Upper lobe of left lung (tissue), 6 donors: Measurements from ENCODE around the gene DGKI. TPM values are rescaled to one million over a fixed set of nuclear protein-coding genes. Genes with fewer than 3 reads are reported as not detected.

ENCODE experiments used
- ATAC-seq, 2 donors: fragments of 200-7000 bp; cut with Tn5 transposase; one replicate each; pipeline ENCODE4 v1.9.1; 2022; ENCODE audit warnings: mild to moderate bottlenecking in 2 of 2, moderate library complexity in 2 of 2; ENCODE audit not compliant: low FRiP score in 2 of 2
- DNase-seq, 2 donors: peaks; one replicate each; pipeline ENCODE4 v3.0.0-alpha.2; 2019 to 2020
- H3K27ac ChIP-seq, 4 donors: fragments of 200-600 bp; sonication (generic); one replicate each; pipeline ENCODE4 v1.5.1; 2016 to 2019
- H3K27me3 ChIP-seq, 4 donors: fragments of 200-600 bp; sonication (generic); one replicate each; pipeline ENCODE4 v1.5.1; 2017 to 2019
- H3K36me3 ChIP-seq, 4 donors: fragments of 200-600 bp; sonication (generic); one replicate each; pipeline ENCODE4 v1.5.1; 2016 to 2019
- H3K4me1 ChIP-seq, 4 donors: fragments of 200-600 bp; sonication (generic); one replicate each; pipeline ENCODE4 v1.5.1; 2018 to 2019
- H3K4me3 ChIP-seq, 4 donors: fragments of 200-600 bp; sonication (generic); one replicate each; pipeline ENCODE4 v1.5.1; 2017 to 2019; ENCODE audit warnings: mild to moderate bottlenecking in 2 of 4, moderate library complexity in 1 of 4
- H3K9me3 ChIP-seq, 4 donors: fragments of 200-600 bp; sonication (generic); one replicate each; pipeline ENCODE4 v1.5.1; 2018 to 2019
- EP300 ChIP-seq, 4 donors: sonication (generic); formaldehyde crosslinking; IDR thresholded peaks; one replicate each; pipeline ENCODE4 v1.5.1; 2017; ENCODE audit warnings: antibody characterized with exemption in 4 of 4, control low read depth in 2 of 4
- POLR2A ChIP-seq, 4 donors: fragments of 450-650 bp; IDR thresholded peaks; one replicate each; pipeline ENCODE4 v1.5.1; 2016 to 2017; ENCODE audit warnings: antibody characterized with exemption in 4 of 4, mild to moderate bottlenecking in 2 of 4
- POLR2AphosphoS5 ChIP-seq, 2 donors: sonication (generic); formaldehyde crosslinking; IDR thresholded peaks; one replicate each; pipeline ENCODE4 v1.5.1; 2017; ENCODE audit warnings: antibody characterized with exemption in 2 of 2
- WGBS, 2 donors: methylation state at CpG; one replicate each; pipeline ENCODE4 v1.1.5; 2017 to 2018; 5-methylcytosine and 5-hydroxymethylcytosine counted together
- total RNA-seq, 6 donors: library from RNA; depleted of rRNA in 4 of 6; stranded (reverse); fragments of >200 nt in 4 of 6; gene quantifications; one replicate each; pipeline versions ENCODE4 v1.1.0 to v1.2.1, GENCODE V29; 2016 to 2021
- TF ChIP-seq, protein P1 (sequence below), 6 experiments: fragments of 450-650 bp in 4 of 6; fragments of 200-600 bp in 2 of 6; sonication (generic) in 2 of 6; IDR thresholded peaks; one replicate each; pipeline ENCODE4 v1.5.1; 2016 to 2019; ENCODE audit warnings: antibody characterized with exemption in 6 of 6
- donor health status: DM: no; HTN: no; CAD: no; lungs with moderate emphysema.
- donor health status: DM: no; HTN: yes; CAD: no; lungs with severe emphysema.

Gene DGKI
- total RNA-seq, 6 donors from 2014 or later, result under 0.01 to 4.5 (median 0.34) TPM; not detected in 1

- Histone ChIP-seq H3K27me3 (no peaks in the 10 kb centered on the region), H3K27ac (no peak overlapping the region), H3K4me3 (no peak overlapping the region), H3K9me3 (no peaks in the 10 kb centered on the region), H3K4me1 (no peaks in the 10 kb centered on the region), H3K36me3 (no peaks in the 10 kb centered on the region)
- WGBS, 2 donors, result 29 to 36% methylated on average over 4 of the region's 4 CpGs
- TF ChIP-seq POLR2AphosphoS5 (IDR thresholded peaks at IDR 0.05) (no peak), POLR2A (IDR thresholded peaks at IDR 0.05) (no peak), EP300 (IDR thresholded peaks at IDR 0.05) (no peak)
- TF ChIP-seq, protein P1, sequence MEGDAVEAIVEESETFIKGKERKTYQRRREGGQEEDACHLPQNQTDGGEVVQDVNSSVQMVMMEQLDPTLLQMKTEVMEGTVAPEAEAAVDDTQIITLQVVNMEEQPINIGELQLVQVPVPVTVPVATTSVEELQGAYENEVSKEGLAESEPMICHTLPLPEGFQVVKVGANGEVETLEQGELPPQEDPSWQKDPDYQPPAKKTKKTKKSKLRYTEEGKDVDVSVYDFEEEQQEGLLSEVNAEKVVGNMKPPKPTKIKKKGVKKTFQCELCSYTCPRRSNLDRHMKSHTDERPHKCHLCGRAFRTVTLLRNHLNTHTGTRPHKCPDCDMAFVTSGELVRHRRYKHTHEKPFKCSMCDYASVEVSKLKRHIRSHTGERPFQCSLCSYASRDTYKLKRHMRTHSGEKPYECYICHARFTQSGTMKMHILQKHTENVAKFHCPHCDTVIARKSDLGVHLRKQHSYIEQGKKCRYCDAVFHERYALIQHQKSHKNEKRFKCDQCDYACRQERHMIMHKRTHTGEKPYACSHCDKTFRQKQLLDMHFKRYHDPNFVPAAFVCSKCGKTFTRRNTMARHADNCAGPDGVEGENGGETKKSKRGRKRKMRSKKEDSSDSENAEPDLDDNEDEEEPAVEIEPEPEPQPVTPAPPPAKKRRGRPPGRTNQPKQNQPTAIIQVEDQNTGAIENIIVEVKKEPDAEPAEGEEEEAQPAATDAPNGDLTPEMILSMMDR (IDR thresholded peaks at IDR 0.05), result no peak
- DNase-seq (no peak), ATAC-seq (no peak)
Measured at GRCh38 chr7:137664846-137665245, 181.9 kb downstream of the DGKI start.

GRCh38 chr7:137661634-137662033 lies 185.1 kb downstream of the DGKI start:
- H3K27ac ChIP-seq, result no peak overlapping the region
- H3K4me3 ChIP-seq, result no peak overlapping the region
- DNase-seq (no peak), ATAC-seq (no peak)
- 76% methylated on average over 4 of the region's 4 CpGs for WGBS, 2 donors
- TF ChIP-seq POLR2A (IDR thresholded peaks at IDR 0.05) (no peak), EP300 (IDR thresholded peaks at IDR 0.05) (no peak), POLR2AphosphoS5 (IDR thresholded peaks at IDR 0.05) (no peak)
- TF ChIP-seq, protein P1 (IDR thresholded peaks at IDR 0.05), result no peak
- no peaks in the 10 kb centered on the region for H3K9me3 ChIP-seq
- no peaks in the 10 kb centered on the region for H3K27me3 ChIP-seq
- no peaks in the 10 kb centered on the region for H3K36me3 ChIP-seq
- H3K4me1 ChIP-seq, result peaks cover 0 to 3% (median 1%) of the 10 kb centered on the region in 4 donors

DNA sequence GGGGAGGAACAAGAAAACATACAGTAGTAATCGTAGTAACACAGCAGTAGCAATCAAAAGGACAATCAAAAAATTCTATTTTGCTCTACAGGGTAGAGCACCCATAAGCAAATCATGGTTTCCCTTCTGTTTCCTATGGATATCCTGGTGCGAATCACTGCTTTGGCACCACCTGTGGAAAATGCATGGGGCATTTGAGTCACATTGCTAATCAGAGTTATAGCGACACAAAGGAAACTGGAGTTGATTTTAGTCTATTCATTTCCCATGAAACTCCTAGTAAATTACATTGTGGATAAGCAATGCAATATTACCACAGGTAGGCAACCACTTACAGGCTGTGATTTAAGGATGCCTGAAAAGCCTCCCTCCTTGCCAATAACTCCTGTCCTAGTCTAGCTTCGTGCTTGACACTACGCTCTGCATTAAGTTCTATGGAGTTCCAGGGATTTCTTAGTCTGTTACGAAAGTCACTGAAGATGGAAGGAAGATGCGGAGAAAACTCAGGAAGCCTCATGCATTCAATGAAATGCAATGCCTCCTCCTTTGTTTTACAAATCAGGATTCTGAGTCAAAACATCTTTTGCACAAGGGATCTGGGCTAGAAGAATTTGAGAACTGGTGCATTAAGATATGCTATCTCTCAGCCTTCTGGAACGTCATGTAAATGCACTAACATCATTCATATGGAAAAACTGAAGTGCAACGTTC lies 188.4 kb downstream of the DGKI start:
- DNase-seq, result no peak
- no peak for TF ChIP-seq POLR2AphosphoS5 (IDR thresholded peaks at IDR 0.05)
- TF ChIP-seq POLR2A (IDR thresholded peaks at IDR 0.05), result no peak
- TF ChIP-seq, protein P1 (IDR thresholded peaks at IDR 0.05), result no peak
- no peak for TF ChIP-seq EP300 (IDR thresholded peaks at IDR 0.05)
- H3K36me3 ChIP-seq, result no peaks in the 10 kb centered on the region
- no peak overlapping the region for H3K27ac ChIP-seq
- no peaks in the 10 kb centered on the region for H3K9me3 ChIP-seq
- no peak for ATAC-seq
- H3K27me3 ChIP-seq, result no peaks in the 10 kb centered on the region
- WGBS, 2 donors, result 77% methylated on average over 9 of the region's 9 CpGs
- H3K4me3 ChIP-seq, result no peak overlapping the region
- H3K4me1 ChIP-seq, result peaks cover 0 to 6% (median 2%) of the 10 kb centered on the region in 4 donors

DNA sequence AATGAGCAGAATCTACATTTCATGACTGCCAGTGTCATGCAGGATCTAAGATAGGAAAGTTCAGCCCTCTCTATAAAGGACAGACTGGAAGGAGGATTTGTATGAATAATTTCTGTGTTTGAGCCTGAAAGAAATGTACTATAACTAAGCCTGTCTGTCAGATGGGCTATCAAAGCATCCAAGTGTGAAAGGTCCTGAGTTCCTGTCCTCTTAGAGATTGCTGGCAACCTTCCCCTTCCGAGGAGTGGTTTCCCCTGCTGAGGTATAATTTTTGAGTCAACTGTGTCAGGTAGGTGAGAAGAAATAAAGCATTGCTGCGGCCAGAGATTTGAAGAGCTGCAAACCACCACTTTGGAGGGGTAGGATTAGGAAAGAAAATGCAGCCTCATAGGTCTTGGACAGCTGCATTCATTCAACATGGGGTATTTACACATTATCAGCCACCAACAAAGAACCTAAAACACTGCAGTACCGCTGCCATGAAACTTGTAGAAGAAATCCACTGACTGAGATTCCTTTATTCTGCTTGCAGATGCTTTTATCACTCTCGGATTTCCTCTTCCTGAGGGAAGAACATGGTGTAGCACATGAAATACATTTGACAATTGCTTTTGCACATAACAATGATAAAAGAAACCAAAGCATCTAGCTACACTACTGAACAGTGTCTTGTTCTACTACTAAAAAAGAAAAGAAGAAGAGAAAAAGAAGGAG lies 189.1 kb downstream of the DGKI start:
- H3K36me3 ChIP-seq, result no peaks in the 10 kb centered on the region
- peaks cover 0 to 6% (median 2%) of the 10 kb centered on the region in 4 donors for H3K4me1 ChIP-seq
- no peak overlapping the region for H3K27ac ChIP-seq
- no peak overlapping the region for H3K4me3 ChIP-seq
- TF ChIP-seq, protein P1 (IDR thresholded peaks at IDR 0.05), result no peak
- no peak for TF ChIP-seq POLR2A (IDR thresholded peaks at IDR 0.05)
- no peak for TF ChIP-seq POLR2AphosphoS5 (IDR thresholded peaks at IDR 0.05)
- TF ChIP-seq EP300 (IDR thresholded peaks at IDR 0.05), result no peak
- DNase-seq, result no peak
- ATAC-seq, result no peak
- 67 to 71% methylated on average over 4 of the region's 4 CpGs for WGBS, 2 donors
- H3K9me3 ChIP-seq, result no peaks in the 10 kb centered on the region
- H3K27me3 ChIP-seq, result no peaks in the 10 kb centered on the region
